Loucy (cell line): ENCODE results near the gene HS3ST3B1.

ENCODE experiments used
- CTCF ChIP-seq: fragments of 200-600 bp; sonication (generic); conservative IDR thresholded peaks from 2 replicates; pipeline ENCODE4 v1.5.1; 2014; ENCODE audit warnings: mild to moderate bottlenecking, antibody characterized with exemption, low read length
- EZH2phosphoT487 ChIP-seq: fragments of 200-600 bp; IDR thresholded peaks from 2 replicates; pipeline ENCODE4 v1.6.1; 2018; ENCODE audit warnings: antibody characterized with exemption, mild to moderate bottlenecking, moderate library complexity, borderline replicate concordance

- no peak for TF ChIP-seq CTCF
- no peak for TF ChIP-seq EZH2phosphoT487
These were observed 92.8 kb downstream of the HS3ST3B1 start for GRCh38 chr17:14393723-14394122.
